ENCODE results near the gene TUSC2.

GRCh38 chr3:50286322-50287227, 41.4 kb downstream of the TUSC2 start:
- TF ChIP-seq CTCF (IDR thresholded peaks at IDR 0.05; ENCODE audit: low read depth, low read length) (no peak), POLR2A (IDR thresholded peaks at IDR 0.05; ENCODE audit: extremely low read depth, insufficient read length) (no peak), MYC (IDR thresholded peaks at IDR 0.05; ENCODE audit: low read depth, low read length) (no peak), MAX (IDR thresholded peaks at IDR 0.05; ENCODE audit: low read depth, low read length) (no peak)

Data from NB4 (cell line).